ENCODE results near the gene HAGHL.

- no peak for TF ChIP-seq CTCF (optimal IDR thresholded peaks at IDR 0.05 in 1 of 3, IDR thresholded peaks at IDR 0.05 in 1 of 3, conservative IDR thresholded peaks at IDR 0.05 in 1 of 3; ENCODE audit: extremely low read depth in 1 of 3, insufficient read depth in 2 of 3, low read length in 3 of 3)
- no peak for TF ChIP-seq EZH2 (IDR thresholded peaks at IDR 0.05; ENCODE audit: low read length)
Measured at GRCh38 chr16:767743-768235, 40.9 kb downstream of the HAGHL start.

All from keratinocyte (primary cell).